ENCODE data around the gene IL1RAPL2. TPM values are rescaled to one million over a fixed set of nuclear protein-coding genes. Genes with fewer than 3 reads are reported as not detected.

IL1RAPL2 gene
- total and polyA plus RNA-seq, 2 donors (not counting 3 experiments of a cell fraction or from before 2014, with no cell fraction given): not detected

DNA sequence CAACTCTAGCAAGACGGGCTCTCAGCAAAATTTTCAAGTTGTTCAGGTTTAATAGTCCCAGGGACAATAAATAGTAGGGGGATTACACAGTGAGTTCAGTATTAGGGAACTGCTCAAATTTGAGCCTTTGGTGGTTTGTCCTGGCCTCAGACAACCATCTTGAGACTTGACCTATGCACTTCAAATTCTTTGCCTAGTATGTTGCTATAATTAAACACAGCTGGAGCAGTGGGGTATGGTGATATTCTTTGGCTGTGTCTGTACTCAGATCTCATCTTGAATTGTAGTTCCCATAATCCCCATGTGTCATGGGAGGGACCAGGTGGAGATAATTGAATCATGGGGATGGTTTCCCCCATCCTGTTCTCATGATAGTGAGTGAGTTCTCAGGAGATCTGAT lies 697.8 kb downstream of the IL1RAPL2 start:
- FAIRE-seq (no peak), DNase-seq (ENCODE audit: low read depth, low spot score) (no peak)
- Histone ChIP-seq H3K79me2 (ENCODE audit: control insufficient read depth, insufficient read depth, low read length) (no peaks in the 10 kb centered on the region), H3K4me2 (ENCODE audit: insufficient read depth, low read length) (no peak overlapping the region), H3K4me1 (ENCODE audit: control insufficient read depth, extremely low read depth, insufficient read depth, low read length) (no peaks in the 10 kb centered on the region), H3K9me1 (replicated peaks; ENCODE audit: control insufficient read depth, extremely low read depth, insufficient read depth, low read length) (no peaks in the 10 kb centered on the region), H3K9me3 (replicated peaks; ENCODE audit: control insufficient read depth, insufficient read depth, low read length) (no peaks in the 10 kb centered on the region), H3K9ac (replicated peaks; ENCODE audit: extremely low read depth, insufficient read depth, low read length) (no peak overlapping the region), H3K4me3 (replicated peaks in 1 of 3; ENCODE audit: insufficient read depth in 1 of 3, low read depth in 1 of 3, low read length in 3 of 3) (no peak overlapping the region), H4K20me1 (replicated peaks; ENCODE audit: control insufficient read depth, extremely low read depth, insufficient read depth, low read length) (no peaks in the 10 kb centered on the region), H2AFZ (ENCODE audit: low read depth, low read length) (no peak overlapping the region), H3K36me3 (ENCODE audit: control insufficient read depth in 2 of 2, extremely low read depth in 1 of 2, insufficient read depth in 2 of 2, low read length in 2 of 2) (no peaks in the 10 kb centered on the region), H3K27ac (ENCODE audit: insufficient read depth, low read depth, low read length) (no peak overlapping the region), H3K27me3 (ENCODE audit: control insufficient read depth in 2 of 2, insufficient read depth in 2 of 2, low read length in 2 of 2) (no peaks in the 10 kb centered on the region)
- TF ChIP-seq POLR2AphosphoS5 (IDR thresholded peaks at IDR 0.05; ENCODE audit: insufficient read depth, low read depth, low read length): no peak
- no peak for TF ChIP-seq MYC (IDR thresholded peaks at IDR 0.05; ENCODE audit: low read depth, low read length)
- TF ChIP-seq, protein P1, sequence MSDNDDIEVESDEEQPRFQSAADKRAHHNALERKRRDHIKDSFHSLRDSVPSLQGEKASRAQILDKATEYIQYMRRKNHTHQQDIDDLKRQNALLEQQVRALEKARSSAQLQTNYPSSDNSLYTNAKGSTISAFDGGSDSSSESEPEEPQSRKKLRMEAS (IDR thresholded peaks at IDR 0.05; ENCODE audit: insufficient read depth, insufficient read length): no peak
- no peak for TF ChIP-seq EZH2 (IDR thresholded peaks at IDR 0.05; ENCODE audit: borderline replicate concordance, low read depth, low read length, severe bottlenecking)
- TF ChIP-seq CTCF (IDR thresholded peaks at IDR 0.05; ENCODE audit: extremely low read depth in 1 of 2, insufficient read depth in 1 of 2, low read depth in 1 of 2, low read length in 2 of 2): no peak
- TF ChIP-seq JUN (IDR thresholded peaks at IDR 0.05; ENCODE audit: borderline replicate concordance, insufficient read depth, insufficient read length, low read depth): no peak
- TF ChIP-seq POLR2A (IDR thresholded peaks at IDR 0.05; ENCODE audit: low read depth, low read length): no peak
- no peak for TF ChIP-seq FOS (IDR thresholded peaks at IDR 0.05; ENCODE audit: borderline replicate concordance, insufficient read depth, low read length)
- TF ChIP-seq GATA2 (IDR thresholded peaks at IDR 0.05; ENCODE audit: insufficient read depth, insufficient read length, low read depth, low read length): no peak
- intact Hi-C loops (cut with micrococcal nuclease): no loop called here
- no TSS peak for BruUV-seq (replicated peaks)
- CTCF ChIA-PET: no interaction called here
- POLR2A ChIA-PET: no interaction called here
- dilution Hi-C loops (cut with MboI; ENCODE audit: extremely low pct_ligation_motif_present, low sequenced_read_pairs): no loop called here
